Cardiac muscle cell (in vitro differentiated cells and primary cell): ENCODE data around the gene CHCHD6. TPM values are rescaled to one million over a fixed set of nuclear protein-coding genes. Genes with fewer than 3 reads are reported as not detected.
A peak's percentile ranks its signal among the peaks of the same experiment; 100 is the strongest.

Experiments used
- DNase-seq, 2 donors: peaks; one replicate each; pipeline versions ENCODE4 v3.0.0 to v3.0.0-alpha.2; 2010 to 2017; ENCODE audit warnings: low read depth in 1 of 2, low spot score in 1 of 2
- H3K27ac ChIP-seq: fragments of 200-600 bp; sonication (generic); 2 replicates; pipeline ENCODE4 v1.5.1; 2016
- H3K27me3 ChIP-seq: fragments of 200-600 bp; sonication (generic); 2 replicates; pipeline ENCODE4 v1.6.0; 2016; ENCODE audit warnings: control low read depth
- H3K36me3 ChIP-seq: fragments of 200-600 bp; sonication (generic); 2 replicates; pipeline ENCODE4 v1.5.1; 2016; ENCODE audit warnings: control low read depth
- H3K4me1 ChIP-seq: fragments of 200-600 bp; sonication (generic); 2 replicates; pipeline ENCODE4 v1.8.1; 2017; ENCODE audit warnings: low read depth, mild to moderate bottlenecking, mixed run types
- H3K4me3 ChIP-seq: fragments of 200-600 bp; sonication (generic); 2 replicates; pipeline ENCODE4 v1.5.1; 2016; ENCODE audit warnings: mild to moderate bottlenecking
- H3K9me3 ChIP-seq: fragments of 200-600 bp; sonication (generic); 2 replicates; pipeline ENCODE4 v1.5.1; 2017; ENCODE audit warnings: low read depth, mild to moderate bottlenecking, control low read depth
- CTCF ChIP-seq: IDR thresholded peaks from 2 replicates; pipeline ENCODE4 v1.5.1; 2012; ENCODE audit warnings: low read depth, mild to moderate bottlenecking, low read length
- polyA plus RNA-seq: library from polyadenylated mRNA; unstranded; fragments of >200 nt; fragmentation: Nextera tagmentation; extraction: Ambion mirVana; gene quantifications from 2 replicates; pipeline ENCODE4 v1.2.1, GENCODE V29; 2016
- total RNA-seq: library from RNA; depleted of rRNA; stranded (reverse); fragments of >200 nt; gene quantifications from 2 replicates; pipeline ENCODE4 v1.2.3, GENCODE V29; 2016

CHCHD6 gene
- 76.0 and 80.1 TPM in 2 replicates for total RNA-seq
- 94.9 and 102 TPM in 2 replicates for polyA plus RNA-seq

DNA sequence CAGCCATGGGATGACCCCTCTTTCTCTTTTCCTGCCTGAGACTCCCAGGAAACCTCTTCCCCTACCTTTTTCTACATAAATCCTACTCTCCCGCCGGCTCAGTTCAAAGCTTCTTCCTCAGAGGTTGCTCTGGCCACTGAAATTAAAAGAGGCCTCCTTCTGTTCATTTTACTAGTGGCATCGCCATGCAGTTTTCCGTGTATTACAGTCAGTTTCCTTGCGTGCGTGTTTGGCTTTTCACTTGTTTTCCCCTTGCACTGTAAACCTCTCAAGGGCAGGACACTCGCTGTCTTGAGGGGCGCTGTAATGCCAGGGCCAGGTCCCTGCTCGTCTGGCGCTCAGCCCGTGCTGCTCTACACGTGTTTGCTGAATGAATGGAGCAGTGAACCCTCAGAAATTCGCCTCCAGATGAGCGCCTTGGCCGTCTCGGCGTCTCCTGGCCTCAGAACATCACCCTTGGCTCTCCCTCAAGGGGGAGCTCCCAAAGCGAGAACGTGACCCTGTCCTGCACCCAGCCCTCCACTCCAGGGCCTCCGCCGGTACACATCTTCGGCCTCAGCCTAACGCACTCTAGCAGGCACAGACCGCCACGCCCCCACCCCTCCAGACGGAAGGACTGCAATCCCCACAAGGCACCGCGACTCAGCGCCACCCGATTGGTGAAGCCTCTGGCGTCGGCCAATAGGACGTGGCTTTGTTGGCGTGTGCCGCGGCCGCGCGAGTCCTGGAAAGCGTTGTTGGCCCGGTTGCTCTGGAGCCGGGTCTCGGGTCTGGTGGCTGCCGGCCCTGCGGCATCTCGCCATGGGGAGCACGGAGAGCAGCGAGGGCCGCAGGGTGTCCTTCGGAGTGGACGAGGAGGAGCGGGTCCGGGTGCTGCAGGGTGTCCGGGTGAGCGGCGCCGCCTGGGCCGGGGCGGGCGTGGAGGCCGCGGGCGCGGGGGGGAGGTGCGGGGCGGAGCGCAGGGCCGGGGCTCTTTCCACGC is at the start of gene CHCHD6:
Gene CHCHD6 (plus strand): TSS at position 729 of the 982 bp plus-strand sequence. CDS start 73 bp downstream, at position 802.
- H3K27ac ChIP-seq = no peak within 1 kb of the TSS
- peak; percentile 97 to 99 for DNase-seq
- H3K9me3 ChIP-seq = no peaks in the 10 kb centered on the region
- H3K4me3 ChIP-seq = peak within 1 kb of the TSS; percentile 80
- peaks cover 2% of the 10 kb centered on the region for H3K4me1 ChIP-seq
- no peaks in the 10 kb centered on the region for H3K27me3 ChIP-seq
- peak; percentile 27 for TF ChIP-seq CTCF
- no peaks in the 10 kb centered on the region for H3K36me3 ChIP-seq

DNA sequence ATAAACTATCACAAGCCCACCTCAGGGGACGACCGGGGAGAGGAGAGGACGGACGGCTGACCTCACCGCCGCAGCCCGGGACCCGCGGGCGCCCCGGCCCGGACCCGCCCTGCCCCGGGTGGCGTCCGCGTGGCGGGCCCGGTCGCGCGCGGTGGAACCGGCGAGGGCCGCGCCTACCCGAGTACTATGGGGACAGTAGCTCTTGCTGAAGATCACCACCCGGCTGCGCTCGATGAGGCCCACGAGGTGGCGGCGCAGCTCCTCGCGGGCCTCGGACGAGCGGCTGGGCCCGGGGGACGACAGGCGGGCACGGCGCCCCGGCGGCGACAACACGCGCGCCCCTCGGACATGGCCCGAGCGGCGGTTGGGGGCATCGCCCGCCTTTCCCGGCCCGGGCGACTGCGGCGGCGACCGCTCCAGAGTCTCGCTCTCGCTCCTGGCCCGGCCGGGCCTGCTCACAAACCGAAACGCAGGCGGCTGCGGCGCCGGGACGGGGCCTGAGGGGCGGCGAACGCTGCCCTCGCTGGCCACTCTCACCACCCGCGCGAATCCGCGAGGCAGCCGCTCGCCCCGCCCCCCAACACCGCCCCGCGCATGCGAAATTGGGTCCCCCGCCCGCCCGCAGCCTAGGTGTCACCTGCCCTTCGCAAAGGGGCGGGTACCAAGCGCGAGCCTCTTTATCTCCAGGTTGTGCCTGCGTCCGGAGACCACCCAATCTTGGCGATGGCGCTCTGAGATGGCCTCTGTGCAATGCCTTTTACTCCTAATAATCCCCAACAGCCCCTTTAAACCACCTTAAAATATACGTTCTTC is 49.3 kb upstream of the CHCHD6 start, which contains the start of gene TXNRD3:
Gene TXNRD3 (minus strand): TSS at position 554 of the 813 bp plus-strand sequence.
- Histone ChIP-seq H3K27me3 (peaks cover 19% of the 10 kb centered on the region), H3K27ac (peak within 1 kb of the TSS; percentile 66), H3K36me3 (no peaks in the 10 kb centered on the region), H3K4me3 (peak within 1 kb of the TSS; percentile 52), H3K9me3 (no peaks in the 10 kb centered on the region), H3K4me1 (peaks cover 5% of the 10 kb centered on the region)
- no peak for TF ChIP-seq CTCF
- peak; percentile 78 to 85 for DNase-seq

GRCh38 chr3:126655887-126656286 is 48.2 kb upstream of the CHCHD6 start:
- Histone ChIP-seq H3K9me3 (no peaks in the 10 kb centered on the region), H3K27ac (no peak overlapping the region), H3K4me3 (no peak overlapping the region), H3K36me3 (no peaks in the 10 kb centered on the region), H3K27me3 (peaks cover 30% of the 10 kb centered on the region), H3K4me1 (peaks cover 5% of the 10 kb centered on the region)
- no peak for TF ChIP-seq CTCF
- no peak for DNase-seq

DNA sequence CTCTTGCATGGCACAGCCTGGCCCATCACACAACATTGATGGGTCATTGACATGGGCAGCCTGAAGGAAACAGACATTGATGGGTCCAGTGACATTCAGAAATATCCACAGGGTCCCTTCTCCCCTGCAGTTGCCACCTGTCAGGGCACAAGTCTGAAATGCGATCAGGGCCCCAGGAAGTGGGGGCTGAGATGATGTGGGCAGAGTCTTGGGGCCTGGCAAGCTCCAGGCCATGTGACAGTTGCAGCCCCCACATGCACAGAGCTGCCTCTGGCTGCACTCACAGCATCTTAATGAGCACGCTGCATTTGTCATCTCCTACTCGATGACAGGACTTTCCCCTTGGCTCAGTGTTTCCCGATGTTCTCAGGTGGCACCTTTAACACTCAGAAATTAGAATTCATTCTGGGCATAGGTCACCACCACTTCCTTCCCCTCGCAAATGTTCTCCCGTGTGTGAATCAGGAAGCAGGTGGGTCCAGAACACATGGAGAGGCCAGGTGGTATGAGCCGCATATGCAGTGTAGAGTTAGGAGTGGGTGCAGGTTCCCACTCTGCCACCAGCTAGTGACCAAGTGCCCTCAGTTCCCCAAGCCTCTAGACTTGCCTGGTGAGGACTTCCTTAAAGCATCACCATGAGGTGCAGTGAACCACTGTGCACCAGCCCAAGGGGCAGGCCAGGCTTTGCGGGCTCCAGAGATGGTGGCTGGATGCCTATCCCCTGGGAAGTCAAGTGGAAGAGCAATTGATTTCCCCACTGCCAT is 47.5 kb upstream of the CHCHD6 start:
- DNase-seq = no peak
- Histone ChIP-seq H3K36me3 (no peaks in the 10 kb centered on the region), H3K27ac (no peak overlapping the region), H3K4me1 (peaks cover 5% of the 10 kb centered on the region), H3K4me3 (no peak overlapping the region), H3K9me3 (no peaks in the 10 kb centered on the region), H3K27me3 (peaks cover 37% of the 10 kb centered on the region)
- no peak for TF ChIP-seq CTCF

- peaks cover 51% of the 10 kb centered on the region for H3K27me3 ChIP-seq
- no peak overlapping the region for H3K27ac ChIP-seq
- no peaks in the 10 kb centered on the region for H3K9me3 ChIP-seq
- DNase-seq = no peak
- TF ChIP-seq CTCF = no peak
- H3K4me1 ChIP-seq = peaks cover 5% of the 10 kb centered on the region
- no peaks in the 10 kb centered on the region for H3K36me3 ChIP-seq
- H3K4me3 ChIP-seq = no peak overlapping the region
Measured at GRCh38 chr3:126657901-126658300, 46.1 kb upstream of the CHCHD6 start.
